HT1080 (cell line): ENCODE measurements around the gene MRM2. TPM values are rescaled to one million over a fixed set of nuclear protein-coding genes. Genes with fewer than 3 reads are reported as not detected.

Experiments
- DNase-seq: peaks from one replicate; pipeline ENCODE4 v3.0.0-alpha.2; 2015; ENCODE audit warnings: low read depth
- total RNA-seq: library from RNA; depleted of rRNA; stranded (reverse); fragments of >200 nt; shearing (Covaris generic); gene quantifications from 2 replicates; pipeline ENCODE4 v1.2.3, GENCODE V29; 2014; rRNA removed

Gene MRM2
- total RNA-seq, 1 experiment from 2014 or later = 73.2 TPM

GRCh38 chr7:2191016-2191415 is 51.0 kb downstream of the MRM2 start:
- no peak for DNase-seq

GRCh38 chr7:2190531-2190930 is 51.5 kb downstream of the MRM2 start:
- peak; percentile 81 for DNase-seq

- no peak for DNase-seq
Observed at GRCh38 chr7:2186166-2186565, 55.8 kb downstream of the MRM2 start.

GRCh38 chr7:2185715-2186114 is 56.3 kb downstream of the MRM2 start:
- no peak for DNase-seq

Other genes starting within 250 kb of the MRM2 start
- 184 and 204 TPM in 2 replicates for gene MAD1L1, start 9.3 kb downstream of the MRM2 start, total RNA-seq
- gene NUDT1, start within 50 bp of the MRM2 start, total RNA-seq = 58.9 and 90.2 TPM in 2 replicates
- 16.7 and 19.9 TPM in 2 replicates for gene SNX8, start 72.2 kb upstream of the MRM2 start, total RNA-seq
- 248 and 258 TPM in 2 replicates for gene EIF3B, start 112.6 kb upstream of the MRM2 start, total RNA-seq
- 13.4 and 17.7 TPM in 2 replicates for gene CHST12, start 161.4 kb upstream of the MRM2 start, total RNA-seq
- gene GRIFIN, start 234.2 kb upstream of the MRM2 start, total RNA-seq = not detected in 2 replicates